Sigmoid colon (tissue), 7 donors: ENCODE results near the gene MAT1A. TPM values are rescaled to one million over a fixed set of nuclear protein-coding genes. Genes with fewer than 3 reads are reported as not detected.

Source experiments
- DNase-seq: peaks from one replicate; pipeline ENCODE4 v3.0.0-alpha.2; 2019
- H3K27ac ChIP-seq, 4 donors: fragments of 200-600 bp; sonication (generic); one replicate each; pipeline ENCODE4 v1.5.1; 2016 to 2019; ENCODE audit warnings: mild to moderate bottlenecking in 1 of 4
- H3K27me3 ChIP-seq, 3 donors: fragments of 200-600 bp; sonication (generic); one replicate each; pipeline ENCODE4 v1.5.1; 2019; ENCODE audit warnings: mild to moderate bottlenecking in 1 of 3
- H3K36me3 ChIP-seq, 4 donors: fragments of 200-600 bp; sonication (generic); one replicate each; pipeline ENCODE4 v1.5.1; 2016 to 2019
- H3K4me1 ChIP-seq, 4 donors: fragments of 200-600 bp; sonication (generic); one replicate each; pipeline ENCODE4 v1.5.1; 2017 to 2019
- H3K4me3 ChIP-seq, 4 donors: fragments of 200-600 bp; sonication (generic); one replicate each; pipeline ENCODE4 v1.5.1; 2017 to 2019; ENCODE audit warnings: mild to moderate bottlenecking in 2 of 4, moderate library complexity in 1 of 4
- H3K9me3 ChIP-seq, 4 donors: fragments of 200-600 bp in 3 of 4; sonication (generic) in 3 of 4; one replicate each; pipeline versions ENCODE4 v1.5.1 to v1.6.1; 2013 to 2019
- EP300 ChIP-seq, 4 donors: sonication (generic); formaldehyde crosslinking; IDR thresholded peaks; one replicate each; pipeline ENCODE4 v1.6.1; 2017; ENCODE audit warnings: antibody characterized with exemption in 4 of 4
- POLR2A ChIP-seq, 2 donors: fragments of 450-650 bp; IDR thresholded peaks; one replicate each; pipeline ENCODE4 v1.6.1; 2016; ENCODE audit warnings: antibody characterized with exemption in 2 of 2, mild to moderate bottlenecking in 2 of 2, moderate library complexity in 2 of 2
- POLR2AphosphoS5 ChIP-seq, 4 donors: sonication (generic); formaldehyde crosslinking; IDR thresholded peaks; one replicate each; pipeline ENCODE4 v1.6.1; 2017; ENCODE audit warnings: antibody characterized with exemption in 4 of 4
- WGBS, 2 donors: extraction: QIAGEN DNeasy Blood & Tissue Kit; methylation state at CpG; one replicate each; pipeline ENCODE4 v1.1.7; 2013; 5-methylcytosine and 5-hydroxymethylcytosine counted together
- intact Hi-C: fragments of 100-400 bp; cut with DNase I; formaldehyde crosslinking; loops from one replicate; pipeline ENCODE4 v1.15.1; 2023
- polyA plus RNA-seq, 3 donors: library from polyadenylated mRNA; stranded (reverse); fragments of 200-250 nt; gene quantifications; one replicate each; pipeline ENCODE4 v1.2.3, GENCODE V29; 2013
- total RNA-seq, 4 donors: library from RNA; depleted of rRNA; stranded (reverse); fragments of >200 nt; gene quantifications; one replicate each; pipeline ENCODE4 v1.1.0, GENCODE V29; 2016
- TF ChIP-seq, protein P1 (sequence below), 4 experiments: fragments of 450-650 bp in 3 of 4; fragments of 200-600 bp in 1 of 4; IDR thresholded peaks; one replicate each; pipeline ENCODE4 v1.5.1; 2016 to 2019; ENCODE audit warnings: antibody characterized with exemption in 4 of 4, mild to moderate bottlenecking in 3 of 4, moderate library complexity in 2 of 4
- donor health status: healthy with polysubstance abuse.
- donor health status: Bipolar disorder and iron deficiency.
- donor health status: healthy.

The MAT1A gene
- total and polyA plus RNA-seq, 7 donors, result 0.23 to 0.31 TPM; not detected in 5

DNA sequence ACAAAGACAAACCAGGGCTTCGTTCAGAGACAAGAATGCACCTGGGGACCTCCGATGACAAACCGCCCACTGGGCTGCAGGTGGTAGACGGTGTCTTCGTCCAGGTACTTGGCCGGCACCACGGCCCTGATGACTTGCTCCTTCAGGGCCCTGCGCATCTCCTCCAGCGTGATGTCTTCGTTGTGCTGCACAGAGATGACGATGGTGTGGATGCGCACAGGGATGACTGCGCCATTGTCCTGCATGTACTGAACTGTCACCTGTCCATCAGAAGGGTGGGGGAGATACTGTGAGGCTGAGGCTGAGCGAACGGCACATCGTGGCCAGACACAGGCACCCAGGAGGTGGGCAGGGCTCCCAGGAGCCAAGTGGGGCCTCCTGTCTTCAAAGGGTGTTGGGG is 13.1 kb downstream of the MAT1A start:
- no peak for TF ChIP-seq POLR2A (IDR thresholded peaks at IDR 0.05)
- TF ChIP-seq, protein P1, sequence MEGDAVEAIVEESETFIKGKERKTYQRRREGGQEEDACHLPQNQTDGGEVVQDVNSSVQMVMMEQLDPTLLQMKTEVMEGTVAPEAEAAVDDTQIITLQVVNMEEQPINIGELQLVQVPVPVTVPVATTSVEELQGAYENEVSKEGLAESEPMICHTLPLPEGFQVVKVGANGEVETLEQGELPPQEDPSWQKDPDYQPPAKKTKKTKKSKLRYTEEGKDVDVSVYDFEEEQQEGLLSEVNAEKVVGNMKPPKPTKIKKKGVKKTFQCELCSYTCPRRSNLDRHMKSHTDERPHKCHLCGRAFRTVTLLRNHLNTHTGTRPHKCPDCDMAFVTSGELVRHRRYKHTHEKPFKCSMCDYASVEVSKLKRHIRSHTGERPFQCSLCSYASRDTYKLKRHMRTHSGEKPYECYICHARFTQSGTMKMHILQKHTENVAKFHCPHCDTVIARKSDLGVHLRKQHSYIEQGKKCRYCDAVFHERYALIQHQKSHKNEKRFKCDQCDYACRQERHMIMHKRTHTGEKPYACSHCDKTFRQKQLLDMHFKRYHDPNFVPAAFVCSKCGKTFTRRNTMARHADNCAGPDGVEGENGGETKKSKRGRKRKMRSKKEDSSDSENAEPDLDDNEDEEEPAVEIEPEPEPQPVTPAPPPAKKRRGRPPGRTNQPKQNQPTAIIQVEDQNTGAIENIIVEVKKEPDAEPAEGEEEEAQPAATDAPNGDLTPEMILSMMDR (IDR thresholded peaks at IDR 0.05), result no peak
- no peak for TF ChIP-seq POLR2AphosphoS5 (IDR thresholded peaks at IDR 0.05)
- TF ChIP-seq EP300 (IDR thresholded peaks at IDR 0.05), result no peak
- Histone ChIP-seq H3K27me3 (no peaks in the 10 kb centered on the region), H3K36me3 (no peaks in the 10 kb centered on the region), H3K4me1 (no peaks in the 10 kb centered on the region), H3K27ac (no peak overlapping the region), H3K9me3 (no peaks in the 10 kb centered on the region), H3K4me3 (no peak overlapping the region)
- intact Hi-C loops, result no loop called here
- no peak for DNase-seq
- WGBS, 2 donors, result 95% methylated on average over 16 of the region's 16 CpGs

DNA sequence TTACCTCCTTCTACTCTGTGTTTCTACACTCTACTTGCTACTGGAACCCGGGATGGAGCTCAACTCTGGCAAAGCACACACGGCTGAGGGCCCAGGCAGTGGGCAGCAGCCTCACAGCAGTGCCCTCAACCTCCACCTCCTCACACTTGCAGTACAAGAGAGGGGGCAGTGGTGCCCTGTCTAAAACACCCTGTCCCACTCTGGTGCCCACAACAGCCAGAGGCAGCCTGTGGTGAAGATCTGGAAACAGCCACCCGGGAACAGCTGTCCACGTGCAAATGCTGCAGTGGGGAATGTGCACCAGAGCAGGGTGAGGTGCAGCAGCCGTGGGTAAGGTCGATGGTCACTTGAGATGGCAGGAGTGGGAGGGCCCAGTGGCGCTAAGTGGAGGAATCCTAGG is 13.7 kb downstream of the MAT1A start:
- no peaks in the 10 kb centered on the region for H3K36me3 ChIP-seq
- no peak for DNase-seq
- no peak overlapping the region for H3K4me3 ChIP-seq
- H3K27me3 ChIP-seq, result no peaks in the 10 kb centered on the region
- H3K4me1 ChIP-seq, result no peaks in the 10 kb centered on the region
- H3K9me3 ChIP-seq, result no peaks in the 10 kb centered on the region
- intact Hi-C loops, result no loop called here
- WGBS, 2 donors, result 78 to 85% methylated on average over 7 of the region's 7 CpGs
- TF ChIP-seq POLR2A (IDR thresholded peaks at IDR 0.05) (no peak), EP300 (IDR thresholded peaks at IDR 0.05) (no peak), POLR2AphosphoS5 (IDR thresholded peaks at IDR 0.05) (no peak)
- TF ChIP-seq, protein P1 (IDR thresholded peaks at IDR 0.05), result no peak
- H3K27ac ChIP-seq, result no peak overlapping the region

DNA sequence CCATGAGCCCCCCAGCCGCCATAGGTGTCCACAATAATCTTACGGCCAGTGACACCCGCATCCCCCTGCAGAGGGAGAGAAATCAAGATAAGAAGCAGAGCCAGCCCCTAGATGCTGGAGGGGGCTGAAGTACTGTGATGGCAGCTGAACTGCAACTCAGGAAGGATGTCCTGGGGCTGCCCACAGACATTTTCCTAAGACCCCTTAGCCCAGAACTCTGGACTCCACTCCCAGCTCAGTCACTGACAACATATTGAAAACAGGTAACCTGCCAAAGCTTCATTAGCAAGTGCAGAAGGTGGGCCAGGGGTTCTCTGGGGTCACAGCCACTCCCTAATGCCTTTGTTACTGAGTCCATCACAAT is 14.3 kb downstream of the MAT1A start:
- H3K36me3 ChIP-seq, result no peaks in the 10 kb centered on the region
- TF ChIP-seq, protein P1 (IDR thresholded peaks at IDR 0.05), result no peak
- TF ChIP-seq POLR2A (IDR thresholded peaks at IDR 0.05) (no peak), POLR2AphosphoS5 (IDR thresholded peaks at IDR 0.05) (no peak), EP300 (IDR thresholded peaks at IDR 0.05) (no peak)
- WGBS, 2 donors, result 97 to 98% methylated on average over 3 of the region's 3 CpGs
- H3K9me3 ChIP-seq, result no peaks in the 10 kb centered on the region
- H3K4me1 ChIP-seq, result no peaks in the 10 kb centered on the region
- DNase-seq, result no peak
- H3K27me3 ChIP-seq, result no peaks in the 10 kb centered on the region
- no peak overlapping the region for H3K4me3 ChIP-seq
- H3K27ac ChIP-seq, result no peak overlapping the region
- intact Hi-C loops, result no loop called here

DNA sequence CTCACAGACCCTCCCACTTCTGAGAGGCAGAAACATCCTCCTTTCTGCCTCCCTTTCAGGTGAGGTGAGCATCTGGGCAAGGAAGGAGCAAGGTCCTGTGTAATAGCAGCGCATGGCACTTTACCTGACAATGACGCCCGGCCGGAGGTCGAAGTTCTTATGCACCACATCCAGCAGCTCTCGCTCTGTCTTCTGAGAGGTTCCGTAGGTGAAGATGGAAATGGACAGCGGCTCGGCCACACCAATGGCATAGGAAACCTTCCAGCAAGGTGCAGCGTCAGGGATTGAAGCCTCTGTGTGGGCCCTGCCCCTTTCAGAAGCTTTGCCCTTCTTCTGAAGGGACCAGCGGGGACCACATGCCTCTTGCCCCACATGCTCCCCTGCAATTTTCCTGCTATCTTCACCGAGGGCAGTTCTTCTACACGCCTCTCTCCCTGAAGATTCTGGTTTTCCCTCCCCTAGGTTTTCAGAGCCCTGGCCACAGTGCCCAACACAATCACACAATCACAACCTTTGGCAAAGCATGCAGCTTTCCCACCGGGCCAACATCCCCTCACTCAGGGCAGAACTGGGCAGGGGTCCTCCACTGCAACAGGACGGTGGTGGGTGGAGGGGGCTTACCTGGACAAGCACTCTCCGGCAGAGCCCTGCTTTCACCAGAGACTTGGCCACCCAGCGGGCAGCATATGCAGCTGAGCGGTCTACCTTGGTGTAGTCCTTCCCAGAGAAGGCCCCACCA is 14.9 kb downstream of the MAT1A start:
- Histone ChIP-seq H3K4me3 (no peak overlapping the region), H3K27me3 (no peaks in the 10 kb centered on the region), H3K27ac (no peak overlapping the region), H3K9me3 (no peaks in the 10 kb centered on the region), H3K36me3 (no peaks in the 10 kb centered on the region), H3K4me1 (no peaks in the 10 kb centered on the region)
- intact Hi-C loops, result no loop called here
- DNase-seq, result no peak
- TF ChIP-seq POLR2A (IDR thresholded peaks at IDR 0.05) (no peak), POLR2AphosphoS5 (IDR thresholded peaks at IDR 0.05) (no peak), EP300 (IDR thresholded peaks at IDR 0.05) (no peak)
- TF ChIP-seq, protein P1 (IDR thresholded peaks at IDR 0.05), result no peak
- 88 to 91% methylated on average over 18 of the region's 18 CpGs for WGBS, 2 donors
